NCI-H345 (cell line): ENCODE results near the gene PAX8.
"Not testable (repeated sequence)": the region's sequence is repeated elsewhere in the genome, so short reads cannot be mapped to it uniquely, and the experiment has no call there.

Experiments
- DNase-seq: peaks from one replicate; lab custom pipeline; 2025; lab: John Stamatoyannopoulos, UW

PAX8 gene

GRCh38 chr2:113288674-113289149, 10.0 kb upstream of the PAX8 start:
- peak; percentile 42 for DNase-seq

GRCh38 chr2:113288117-113288673, 9.5 kb upstream of the PAX8 start:
- DNase-seq, result not testable (repeated sequence)

- no peak for DNase-seq
These were observed 7.1 kb upstream of the PAX8 start for GRCh38 chr2:113285816-113286215.

GRCh38 chr2:113284999-113285398, 6.3 kb upstream of the PAX8 start:
- DNase-seq, result not testable (repeated sequence)

- no peak for DNase-seq
These were observed 5.8 kb upstream of the PAX8 start for GRCh38 chr2:113284476-113284875.

- DNase-seq, result no peak
These were observed 5.1 kb upstream of the PAX8 start for GRCh38 chr2:113283704-113284284.

- no peak for DNase-seq
These were observed 4.2 kb upstream of the PAX8 start for GRCh38 chr2:113282747-113283533.

- no peak for DNase-seq
These were observed 3.4 kb upstream of the PAX8 start for GRCh38 chr2:113281910-113282746.

GRCh38 chr2:113278073-113278741, 514 bp downstream of the PAX8 start:
- DNase-seq, result no peak

- no peak for DNase-seq
These were observed 1.1 kb downstream of the PAX8 start for GRCh38 chr2:113277474-113278072.

GRCh38 chr2:113276761-113277425, 1.8 kb downstream of the PAX8 start:
- DNase-seq, result no peak

- DNase-seq, result no peak
These were observed 2.4 kb downstream of the PAX8 start for GRCh38 chr2:113276216-113276760.

GRCh38 chr2:113275556-113276215, 3.0 kb downstream of the PAX8 start:
- no peak for DNase-seq

GRCh38 chr2:113274432-113274831, 4.3 kb downstream of the PAX8 start:
- DNase-seq, result no peak

- no peak for DNase-seq
These were observed 4.7 kb downstream of the PAX8 start for GRCh38 chr2:113273981-113274380.

- no peak for DNase-seq
These were observed 5.6 kb downstream of the PAX8 start for GRCh38 chr2:113273027-113273551.

- DNase-seq, result no peak
These were observed 6.2 kb downstream of the PAX8 start for GRCh38 chr2:113272477-113272876.

GRCh38 chr2:113268621-113269360, 9.9 kb downstream of the PAX8 start:
- DNase-seq, result no peak

- DNase-seq, result no peak
These were observed 12.3 kb downstream of the PAX8 start for GRCh38 chr2:113266431-113266830.
